D721Med (cell line): Measurements from ENCODE around the gene ABCB4.

ENCODE experiments used
- DNase-seq: peaks from one replicate; pipeline ENCODE4 v3.0.0; 2011; ENCODE audit warnings: low spot score; ENCODE audit not compliant: insufficient read length
- FAIRE-seq: peaks from 2 replicates; lab custom pipeline; 2011; peaks lifted over from hg19 to GRCh38; lab: Jason Lieb, UNC
- TF ChIP-seq, protein P1 (sequence below): IDR thresholded peaks from 2 replicates; pipeline ENCODE4 v1.5.1; 2012; ENCODE audit warnings: mild to moderate bottlenecking, control low read depth; ENCODE audit not compliant: insufficient read depth; ENCODE audit errors: missing control alignments

Gene ABCB4

DNA sequence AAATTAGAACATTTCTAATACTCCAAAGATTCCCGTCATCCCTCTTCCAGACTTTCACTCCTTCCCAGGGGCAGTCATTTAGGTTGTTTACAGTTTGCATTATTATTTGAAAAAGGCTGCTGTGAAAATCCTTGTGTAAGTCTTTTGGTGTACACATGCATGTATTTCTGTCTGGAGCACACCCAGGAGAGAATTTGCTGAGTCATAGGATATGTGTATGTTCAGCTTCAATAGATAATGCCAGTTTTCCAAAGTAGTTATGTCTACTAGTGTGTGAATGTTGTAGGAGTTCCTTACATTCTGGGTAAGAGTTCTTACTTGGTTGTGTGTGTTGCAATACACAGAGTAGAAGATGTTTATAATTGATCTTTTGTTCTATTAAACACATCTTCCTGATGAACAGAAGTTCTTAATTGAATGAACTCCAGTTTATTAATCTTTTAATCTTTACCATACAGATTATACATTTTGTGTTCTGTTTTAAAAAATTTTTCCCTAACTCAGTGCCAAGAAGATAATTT lies 104.8 kb downstream of the ABCB4 start:
- TF ChIP-seq, protein P1, sequence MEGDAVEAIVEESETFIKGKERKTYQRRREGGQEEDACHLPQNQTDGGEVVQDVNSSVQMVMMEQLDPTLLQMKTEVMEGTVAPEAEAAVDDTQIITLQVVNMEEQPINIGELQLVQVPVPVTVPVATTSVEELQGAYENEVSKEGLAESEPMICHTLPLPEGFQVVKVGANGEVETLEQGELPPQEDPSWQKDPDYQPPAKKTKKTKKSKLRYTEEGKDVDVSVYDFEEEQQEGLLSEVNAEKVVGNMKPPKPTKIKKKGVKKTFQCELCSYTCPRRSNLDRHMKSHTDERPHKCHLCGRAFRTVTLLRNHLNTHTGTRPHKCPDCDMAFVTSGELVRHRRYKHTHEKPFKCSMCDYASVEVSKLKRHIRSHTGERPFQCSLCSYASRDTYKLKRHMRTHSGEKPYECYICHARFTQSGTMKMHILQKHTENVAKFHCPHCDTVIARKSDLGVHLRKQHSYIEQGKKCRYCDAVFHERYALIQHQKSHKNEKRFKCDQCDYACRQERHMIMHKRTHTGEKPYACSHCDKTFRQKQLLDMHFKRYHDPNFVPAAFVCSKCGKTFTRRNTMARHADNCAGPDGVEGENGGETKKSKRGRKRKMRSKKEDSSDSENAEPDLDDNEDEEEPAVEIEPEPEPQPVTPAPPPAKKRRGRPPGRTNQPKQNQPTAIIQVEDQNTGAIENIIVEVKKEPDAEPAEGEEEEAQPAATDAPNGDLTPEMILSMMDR: no peak
- FAIRE-seq: no peak
- DNase-seq: no peak

DNA sequence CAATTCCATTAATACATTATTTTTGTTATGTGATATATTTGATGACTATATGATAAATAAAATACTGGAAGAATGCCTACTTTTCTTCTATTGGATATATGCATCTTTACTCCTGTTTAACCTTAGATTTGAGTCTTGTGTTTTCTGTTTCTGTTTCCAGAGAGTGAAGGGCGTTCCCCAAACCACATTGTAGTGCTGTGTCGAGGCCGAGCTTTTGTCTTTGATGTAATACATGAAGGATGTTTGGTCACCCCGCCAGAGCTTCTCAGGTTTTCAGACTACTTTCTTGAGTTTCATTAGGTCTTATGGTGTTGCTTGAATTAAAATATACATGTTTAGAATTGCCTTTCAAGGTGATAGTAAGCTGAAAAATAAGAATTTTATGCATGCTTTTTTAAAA lies 106.3 kb downstream of the ABCB4 start:
- FAIRE-seq (no peak), DNase-seq (no peak)
- TF ChIP-seq, protein P1: no peak

DNA sequence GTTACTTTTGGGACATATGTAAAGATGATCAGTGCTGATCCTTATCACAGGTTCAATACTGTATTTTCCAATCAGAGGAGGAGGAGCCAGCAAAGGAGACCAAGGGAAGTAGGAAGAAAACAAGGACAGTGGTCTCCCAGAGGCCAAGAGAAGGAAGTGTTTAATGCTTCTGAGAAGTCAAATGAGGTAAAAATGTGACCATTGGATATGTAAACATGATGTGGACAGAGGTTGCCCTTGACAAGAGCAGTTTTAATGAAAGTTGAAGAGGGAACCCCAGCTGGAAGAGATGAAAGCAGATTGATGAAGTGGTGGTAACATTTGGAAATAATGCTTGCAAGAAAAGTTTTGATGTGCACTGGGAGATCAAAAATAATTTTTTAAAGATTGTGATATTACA lies 111.2 kb downstream of the ABCB4 start:
- TF ChIP-seq, protein P1: no peak
- no peak for DNase-seq
- no peak for FAIRE-seq

DNA sequence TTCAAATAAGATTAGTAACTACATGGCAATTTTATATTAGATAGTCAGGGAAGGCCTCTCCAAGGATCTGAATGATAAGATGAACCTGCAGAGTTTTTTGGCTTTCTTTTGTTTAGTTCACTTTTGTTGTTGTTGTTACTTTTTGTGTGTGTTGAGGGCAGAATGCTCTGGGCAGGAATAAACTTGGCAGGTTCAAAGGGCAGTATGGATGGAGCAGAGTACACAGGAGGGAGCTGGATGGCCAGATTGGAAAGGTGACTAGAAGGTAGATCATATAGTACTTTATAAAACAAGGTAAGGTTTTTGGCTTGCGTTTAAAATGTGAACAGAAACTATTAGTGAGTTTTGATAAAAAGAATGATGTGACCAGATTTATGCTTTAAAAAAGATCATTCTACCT lies 112.1 kb downstream of the ABCB4 start:
- TF ChIP-seq, protein P1: no peak
- DNase-seq (no peak), FAIRE-seq (no peak)

DNA sequence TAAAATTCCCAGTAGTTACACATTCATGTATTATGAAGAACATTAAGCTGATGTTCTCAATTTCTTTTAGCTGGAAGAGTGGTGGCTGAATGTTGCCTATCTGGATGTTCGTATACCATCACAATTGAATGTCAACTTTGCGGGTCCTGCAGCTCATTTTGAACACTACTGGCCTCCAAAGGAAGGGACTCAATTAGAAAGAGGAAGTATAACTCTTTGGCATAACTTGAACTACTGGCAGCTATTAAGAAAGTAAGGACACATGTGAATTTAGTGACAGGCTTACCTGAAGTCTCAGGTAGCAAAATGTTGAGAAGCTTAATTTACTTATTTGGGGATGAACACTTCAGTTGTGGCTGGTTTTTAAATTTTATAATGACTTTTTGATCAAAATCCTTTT lies 114.2 kb downstream of the ABCB4 start:
- TF ChIP-seq, protein P1: no peak
- no peak for FAIRE-seq
- DNase-seq: no peak

DNA sequence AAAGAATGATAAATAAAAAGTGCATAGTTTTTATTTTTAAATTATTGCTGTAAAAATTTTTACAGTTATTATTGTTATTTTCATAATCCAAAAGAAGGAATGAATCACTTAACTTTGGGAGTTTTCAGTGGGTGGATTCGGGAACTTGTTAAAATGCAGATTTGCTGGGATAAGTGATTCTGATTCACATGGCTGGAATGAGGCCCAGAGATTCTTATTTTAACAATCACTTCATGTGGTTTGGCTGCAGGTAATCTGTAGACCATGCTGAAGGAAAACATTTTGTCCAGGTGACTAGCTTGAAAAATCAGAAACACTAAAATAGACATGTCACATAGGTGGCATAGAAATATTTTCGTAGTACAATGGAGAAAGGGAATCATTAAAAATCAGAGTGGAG lies 116.1 kb downstream of the ABCB4 start:
- FAIRE-seq (no peak), DNase-seq (no peak)
- TF ChIP-seq, protein P1: no peak

DNA sequence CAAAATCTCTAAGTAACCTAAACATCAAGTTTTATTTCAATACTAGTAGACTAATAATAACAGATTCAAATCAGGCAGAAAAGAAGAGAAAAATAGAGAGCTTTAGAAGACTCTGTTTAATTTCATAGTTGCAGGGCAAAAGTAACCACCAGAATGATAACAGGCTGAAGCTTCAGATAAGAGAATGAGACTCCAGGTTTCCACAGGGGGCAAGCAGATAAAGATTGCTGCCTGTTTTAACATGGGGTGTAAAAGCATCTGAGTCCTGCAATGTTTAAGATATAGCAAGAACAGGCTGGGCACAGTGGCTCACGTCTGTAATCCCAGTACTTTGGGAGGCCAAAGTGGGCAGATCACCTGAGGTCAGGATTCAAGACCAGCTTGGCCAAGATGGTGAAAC lies 119.0 kb downstream of the ABCB4 start:
- FAIRE-seq: no peak
- DNase-seq: no peak
- TF ChIP-seq, protein P1: no peak
